ENCODE measurements around the gene CDC5L.

DNA sequence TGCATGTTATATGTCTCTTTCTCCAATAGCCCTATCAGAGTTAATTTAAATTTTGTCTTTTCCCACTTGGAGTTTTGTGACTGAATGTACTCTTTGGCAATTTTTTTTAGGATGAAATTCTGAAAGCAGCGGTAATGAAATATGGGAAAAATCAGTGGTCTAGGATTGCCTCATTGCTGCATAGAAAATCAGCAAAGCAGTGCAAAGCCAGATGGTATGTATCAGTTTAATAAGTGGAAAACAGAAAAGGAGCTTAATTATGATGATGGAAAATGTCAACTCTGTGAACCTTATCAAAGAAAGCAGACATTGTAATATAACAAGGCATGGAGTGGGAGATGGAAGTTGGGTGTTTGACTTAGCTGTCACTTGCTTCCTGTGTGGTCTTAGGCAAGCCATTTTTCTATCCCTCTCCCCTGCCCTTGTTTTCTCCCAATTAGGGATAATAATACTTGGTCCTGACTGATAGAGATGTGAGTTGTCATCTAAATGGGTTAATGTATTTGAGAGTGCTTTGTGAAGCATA, 2.7 kb downstream of the CDC5L start:
- TF ChIP-seq, protein P1, sequence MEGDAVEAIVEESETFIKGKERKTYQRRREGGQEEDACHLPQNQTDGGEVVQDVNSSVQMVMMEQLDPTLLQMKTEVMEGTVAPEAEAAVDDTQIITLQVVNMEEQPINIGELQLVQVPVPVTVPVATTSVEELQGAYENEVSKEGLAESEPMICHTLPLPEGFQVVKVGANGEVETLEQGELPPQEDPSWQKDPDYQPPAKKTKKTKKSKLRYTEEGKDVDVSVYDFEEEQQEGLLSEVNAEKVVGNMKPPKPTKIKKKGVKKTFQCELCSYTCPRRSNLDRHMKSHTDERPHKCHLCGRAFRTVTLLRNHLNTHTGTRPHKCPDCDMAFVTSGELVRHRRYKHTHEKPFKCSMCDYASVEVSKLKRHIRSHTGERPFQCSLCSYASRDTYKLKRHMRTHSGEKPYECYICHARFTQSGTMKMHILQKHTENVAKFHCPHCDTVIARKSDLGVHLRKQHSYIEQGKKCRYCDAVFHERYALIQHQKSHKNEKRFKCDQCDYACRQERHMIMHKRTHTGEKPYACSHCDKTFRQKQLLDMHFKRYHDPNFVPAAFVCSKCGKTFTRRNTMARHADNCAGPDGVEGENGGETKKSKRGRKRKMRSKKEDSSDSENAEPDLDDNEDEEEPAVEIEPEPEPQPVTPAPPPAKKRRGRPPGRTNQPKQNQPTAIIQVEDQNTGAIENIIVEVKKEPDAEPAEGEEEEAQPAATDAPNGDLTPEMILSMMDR (IDR thresholded peaks at IDR 0.05; ENCODE audit: insufficient read depth, low read depth, low read length) = no peak
- TF ChIP-seq EZH2 (IDR thresholded peaks at IDR 0.05; ENCODE audit: insufficient read depth, low read length) = no peak
